GM23338 (cell line): Measurements from ENCODE around the gene CXCR1. TPM values are rescaled to one million over a fixed set of nuclear protein-coding genes. Genes with fewer than 3 reads are reported as not detected.

Source experiments
- ATAC-seq: fragments of 200-7000 bp; cut with Tn5 transposase; 3 replicates; pipeline ENCODE4 v1.9.1; 2020
- DNase-seq: peaks from one replicate; pipeline ENCODE4 v3.0.0-alpha.2; 2015; ENCODE audit warnings: low spot score
- H2AFZ ChIP-seq: fragments of 200-600 bp; sonication (generic); 2 replicates; pipeline ENCODE4 v1.8.0; 2016; ENCODE audit warnings: antibody characterized with exemption, mild to moderate bottlenecking, moderate library complexity
- H3F3A ChIP-seq: fragments of 200-600 bp; sonication (generic); replicated peaks from 2 replicates; pipeline ENCODE4 v1.8.0; 2017; ENCODE audit warnings: antibody characterized with exemption, mixed run types, low read depth
- H3K27ac ChIP-seq: fragments of 200-600 bp; sonication (generic); 2 replicates; pipeline ENCODE4 v1.6.1; 2016; ENCODE audit warnings: low read depth
- H3K27me3 ChIP-seq: fragments of 200-600 bp; sonication (generic); 2 replicates; pipeline ENCODE4 v1.8.0; 2016; ENCODE audit warnings: mild to moderate bottlenecking, mixed run types, moderate library complexity; ENCODE audit not compliant: insufficient read depth
- H3K36me3 ChIP-seq: fragments of 200-600 bp; sonication (generic); 2 replicates; pipeline ENCODE4 v1.8.0; 2016; ENCODE audit warnings: mild to moderate bottlenecking; ENCODE audit not compliant: insufficient read depth
- H3K4me1 ChIP-seq: fragments of 200-600 bp; sonication (generic); 2 replicates; pipeline ENCODE4 v1.8.0; 2016; ENCODE audit warnings: mild to moderate bottlenecking, moderate library complexity; ENCODE audit not compliant: insufficient read depth
- H3K4me2 ChIP-seq: fragments of 200-600 bp; sonication (generic); 2 replicates; pipeline ENCODE4 v1.7.1; 2017; ENCODE audit warnings: mixed run types
- H3K4me3 ChIP-seq: fragments of 200-600 bp; sonication (generic); 2 replicates; pipeline ENCODE4 v1.6.1; 2016; ENCODE audit warnings: mixed run types
- H3K79me2 ChIP-seq: fragments of 200-600 bp; sonication (generic); replicated peaks from 2 replicates; pipeline ENCODE4 v1.8.0; 2017; ENCODE audit warnings: mild to moderate bottlenecking; ENCODE audit not compliant: insufficient read depth
- H3K9me2 ChIP-seq: fragments of 200-600 bp; sonication (generic); 2 replicates; pipeline ENCODE4 v1.8.0; 2017; ENCODE audit not compliant: insufficient read depth
- H4K20me1 ChIP-seq: fragments of 200-600 bp; sonication (generic); replicated peaks from 2 replicates; pipeline ENCODE4 v1.8.0; 2017; ENCODE audit warnings: mild to moderate bottlenecking; ENCODE audit not compliant: insufficient read depth
- H3K27ac Mint-ChIP-seq: 2 replicates; pipeline ENCODE4 v1.8.0; 2020; ENCODE audit warnings: inconsistent platforms, mild to moderate bottlenecking, moderate library complexity, mixed read lengths
- H3K27me3 Mint-ChIP-seq: 3 replicates; pipeline ENCODE4 v1.8.0; 2022; ENCODE audit warnings: low read depth, mild to moderate bottlenecking, moderate library complexity, mixed read lengths, inconsistent platforms; ENCODE audit not compliant: insufficient read depth, poor library complexity
- H3K36me3 Mint-ChIP-seq: 3 replicates; pipeline ENCODE4 v1.8.0; 2021; ENCODE audit warnings: low read depth, mild to moderate bottlenecking, inconsistent platforms, moderate library complexity, mixed read lengths
- H3K4me1 Mint-ChIP-seq: 3 replicates; pipeline ENCODE4 v1.8.0; 2020; ENCODE audit warnings: mild to moderate bottlenecking, inconsistent platforms, mixed read lengths
- H3K4me3 Mint-ChIP-seq: 3 replicates; pipeline ENCODE4 v1.8.0; 2021; ENCODE audit warnings: moderate library complexity, mild to moderate bottlenecking, inconsistent platforms, mixed read lengths
- H3K9me3 Mint-ChIP-seq: 3 replicates; pipeline ENCODE4 v1.8.0; 2020; ENCODE audit warnings: moderate library complexity, mild to moderate bottlenecking, inconsistent platforms, mixed read lengths
- EZH2 ChIP-seq: fragments of 200-600 bp; sonication (generic); IDR thresholded peaks from one replicate; pipeline ENCODE4 v1.8.0; 2017; ENCODE audit warnings: antibody characterized with exemption, mild to moderate bottlenecking, low read depth; ENCODE audit not compliant: unreplicated experiment
- EZH2phosphoT487 ChIP-seq: fragments of 200-600 bp; sonication (generic); IDR thresholded peaks from one replicate; pipeline ENCODE4 v1.8.1; 2018; ENCODE audit warnings: antibody characterized with exemption; ENCODE audit not compliant: unreplicated experiment
- JUNB ChIP-seq: IDR thresholded peaks from one replicate; pipeline ENCODE4 v1.6.1; 2016; ENCODE audit warnings: antibody characterized with exemption; ENCODE audit not compliant: unreplicated experiment
- ZNF331 ChIP-seq: fragments of 250-450 bp; sonication (Bioruptor Pico); IDR thresholded peaks from 2 replicates; pipeline ENCODE4 v1.5.0; 2020; ENCODE audit warnings: low read depth, mild to moderate bottlenecking, moderate library complexity
- ZNF462 ChIP-seq: fragments of 250-450 bp; sonication (Bioruptor Pico); IDR thresholded peaks from 2 replicates; pipeline ENCODE4 v1.5.0; 2020; ENCODE audit warnings: mild to moderate bottlenecking, moderate library complexity
- polyA plus RNA-seq: library from polyadenylated mRNA; unstranded; fragments of >200 nt; fragmentation: Nextera tagmentation; extraction: Ambion mirVana; gene quantifications from 2 replicates; pipeline ENCODE4 v1.2.1, GENCODE V29; 2016
- total RNA-seq: library from RNA; depleted of rRNA; stranded (reverse); fragments of >200 nt; shearing (Covaris generic); gene quantifications from 2 replicates; pipeline ENCODE4 v1.2.3, GENCODE V29; 2014
- TF ChIP-seq, protein P1 (sequence below), 2 experiments: fragments of 200-600 bp in 1 of 2; sonication (generic) in 1 of 2; conservative IDR thresholded peaks; 2 replicates each; pipeline versions ENCODE4 v1.5.1 to v1.6.1; 2016 to 2017; ENCODE audit warnings: antibody characterized with exemption in 2 of 2, low read depth in 2 of 2, mild to moderate bottlenecking in 2 of 2, moderate library complexity in 1 of 2
- TF ChIP-seq, protein P2 (sequence below): IDR thresholded peaks from one replicate; pipeline ENCODE4 v1.6.1; 2018; ENCODE audit warnings: antibody characterized with exemption; ENCODE audit not compliant: unreplicated experiment

Gene CXCR1
- total and polyA plus RNA-seq, 2 experiments from 2014 or later = not detected

- Histone ChIP-seq H3K4me1 (no peaks in the 10 kb centered on the region; the same call in 1 of the 2 replicates), H3K27ac (no peak overlapping the region), H3K4me3 (no peak overlapping the region), H3F3A (no peaks in the 10 kb centered on the region), H3K79me2 (no peaks in the 10 kb centered on the region), H3K9me2 (no peaks in the 10 kb centered on the region), H3K4me2 (no peak overlapping the region), H4K20me1 (no peaks in the 10 kb centered on the region), H3K36me3 (no peaks in the 10 kb centered on the region), H3K27me3 (no peaks in the 10 kb centered on the region), H2AFZ (peak overlapping the region; percentile 98)
- H3K9me3 Mint-ChIP-seq = no peaks in the 10 kb centered on the region
- no peaks in the 10 kb centered on the region for H3K36me3 Mint-ChIP-seq
- H3K4me1 Mint-ChIP-seq = peaks cover 2% of the 10 kb centered on the region; the same call in 1 of the 3 replicates
- H3K27ac Mint-ChIP-seq = no peak overlapping the region
- peaks cover 5% of the 10 kb centered on the region for H3K27me3 Mint-ChIP-seq
- TF ChIP-seq, protein P1, sequence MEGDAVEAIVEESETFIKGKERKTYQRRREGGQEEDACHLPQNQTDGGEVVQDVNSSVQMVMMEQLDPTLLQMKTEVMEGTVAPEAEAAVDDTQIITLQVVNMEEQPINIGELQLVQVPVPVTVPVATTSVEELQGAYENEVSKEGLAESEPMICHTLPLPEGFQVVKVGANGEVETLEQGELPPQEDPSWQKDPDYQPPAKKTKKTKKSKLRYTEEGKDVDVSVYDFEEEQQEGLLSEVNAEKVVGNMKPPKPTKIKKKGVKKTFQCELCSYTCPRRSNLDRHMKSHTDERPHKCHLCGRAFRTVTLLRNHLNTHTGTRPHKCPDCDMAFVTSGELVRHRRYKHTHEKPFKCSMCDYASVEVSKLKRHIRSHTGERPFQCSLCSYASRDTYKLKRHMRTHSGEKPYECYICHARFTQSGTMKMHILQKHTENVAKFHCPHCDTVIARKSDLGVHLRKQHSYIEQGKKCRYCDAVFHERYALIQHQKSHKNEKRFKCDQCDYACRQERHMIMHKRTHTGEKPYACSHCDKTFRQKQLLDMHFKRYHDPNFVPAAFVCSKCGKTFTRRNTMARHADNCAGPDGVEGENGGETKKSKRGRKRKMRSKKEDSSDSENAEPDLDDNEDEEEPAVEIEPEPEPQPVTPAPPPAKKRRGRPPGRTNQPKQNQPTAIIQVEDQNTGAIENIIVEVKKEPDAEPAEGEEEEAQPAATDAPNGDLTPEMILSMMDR (conservative IDR thresholded peaks at IDR 0.05; ENCODE audit: low read depth in 2 of 2) = peak; percentile 76 to 80
- no peak for TF ChIP-seq JUNB
- TF ChIP-seq, protein P2, sequence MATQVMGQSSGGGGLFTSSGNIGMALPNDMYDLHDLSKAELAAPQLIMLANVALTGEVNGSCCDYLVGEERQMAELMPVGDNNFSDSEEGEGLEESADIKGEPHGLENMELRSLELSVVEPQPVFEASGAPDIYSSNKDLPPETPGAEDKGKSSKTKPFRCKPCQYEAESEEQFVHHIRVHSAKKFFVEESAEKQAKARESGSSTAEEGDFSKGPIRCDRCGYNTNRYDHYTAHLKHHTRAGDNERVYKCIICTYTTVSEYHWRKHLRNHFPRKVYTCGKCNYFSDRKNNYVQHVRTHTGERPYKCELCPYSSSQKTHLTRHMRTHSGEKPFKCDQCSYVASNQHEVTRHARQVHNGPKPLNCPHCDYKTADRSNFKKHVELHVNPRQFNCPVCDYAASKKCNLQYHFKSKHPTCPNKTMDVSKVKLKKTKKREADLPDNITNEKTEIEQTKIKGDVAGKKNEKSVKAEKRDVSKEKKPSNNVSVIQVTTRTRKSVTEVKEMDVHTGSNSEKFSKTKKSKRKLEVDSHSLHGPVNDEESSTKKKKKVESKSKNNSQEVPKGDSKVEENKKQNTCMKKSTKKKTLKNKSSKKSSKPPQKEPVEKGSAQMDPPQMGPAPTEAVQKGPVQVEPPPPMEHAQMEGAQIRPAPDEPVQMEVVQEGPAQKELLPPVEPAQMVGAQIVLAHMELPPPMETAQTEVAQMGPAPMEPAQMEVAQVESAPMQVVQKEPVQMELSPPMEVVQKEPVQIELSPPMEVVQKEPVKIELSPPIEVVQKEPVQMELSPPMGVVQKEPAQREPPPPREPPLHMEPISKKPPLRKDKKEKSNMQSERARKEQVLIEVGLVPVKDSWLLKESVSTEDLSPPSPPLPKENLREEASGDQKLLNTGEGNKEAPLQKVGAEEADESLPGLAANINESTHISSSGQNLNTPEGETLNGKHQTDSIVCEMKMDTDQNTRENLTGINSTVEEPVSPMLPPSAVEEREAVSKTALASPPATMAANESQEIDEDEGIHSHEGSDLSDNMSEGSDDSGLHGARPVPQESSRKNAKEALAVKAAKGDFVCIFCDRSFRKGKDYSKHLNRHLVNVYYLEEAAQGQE = no peak
- peak; percentile 97 for ATAC-seq
- H3K4me3 Mint-ChIP-seq = no peak overlapping the region
- peak; percentile 91 for DNase-seq
Measured at GRCh38 chr2:218186355-218186766, 19.6 kb upstream of the CXCR1 start.

- Histone ChIP-seq H3F3A (no peaks in the 10 kb centered on the region), H4K20me1 (no peaks in the 10 kb centered on the region), H3K27ac (no peak overlapping the region), H3K4me1 (no peaks in the 10 kb centered on the region; the same call in 1 of the 2 replicates), H3K27me3 (no peaks in the 10 kb centered on the region), H3K36me3 (no peaks in the 10 kb centered on the region), H3K9me2 (no peaks in the 10 kb centered on the region), H3K4me2 (no peak overlapping the region), H3K79me2 (no peaks in the 10 kb centered on the region), H2AFZ (no peak overlapping the region), H3K4me3 (no peak overlapping the region)
- Mint-ChIP-seq H3K4me3 (no peak overlapping the region), H3K9me3 (peaks cover 5% of the 10 kb centered on the region; the same call in 1 of the 3 replicates), H3K4me1 (peaks cover 2% of the 10 kb centered on the region; the same call in 1 of the 3 replicates), H3K27ac (no peak overlapping the region), H3K27me3 (peaks cover 5% of the 10 kb centered on the region), H3K36me3 (no peaks in the 10 kb centered on the region)
- ATAC-seq = no peak
- no peak for DNase-seq
- TF ChIP-seq EZH2phosphoT487 (no peak), JUNB (no peak), ZNF462 (CRISPR knock-in tag) (no peak), ZNF331 (CRISPR knock-in tag) (no peak), EZH2 (no peak)
- TF ChIP-seq, protein P1 (conservative IDR thresholded peaks at IDR 0.05; ENCODE audit: low read depth in 2 of 2) = no peak
Measured at GRCh38 chr2:218184331-218184730, 17.6 kb upstream of the CXCR1 start.
